Endothelial cell (in vitro differentiated cells): ENCODE results near the gene FBXO21. TPM values are rescaled to one million over a fixed set of nuclear protein-coding genes. Genes with fewer than 3 reads are reported as not detected.
A peak's percentile ranks its signal among the peaks of the same experiment; 100 is the strongest.

Experiments used
- DNase-seq: peaks from one replicate; pipeline ENCODE4 v3.0.0; 2021; ENCODE audit warnings: low spot score
- H3K27ac Mint-ChIP-seq: one replicate; pipeline ENCODE4 v1.8.0; 2021; ENCODE audit warnings: mixed read lengths, inconsistent platforms; ENCODE audit not compliant: unreplicated experiment
- H3K27me3 Mint-ChIP-seq: one replicate; pipeline ENCODE4 v1.8.0; 2021; ENCODE audit warnings: mild to moderate bottlenecking, moderate library complexity, mixed read lengths, inconsistent platforms; ENCODE audit not compliant: unreplicated experiment
- H3K36me3 Mint-ChIP-seq: one replicate; pipeline ENCODE4 v1.8.0; 2021; ENCODE audit warnings: mild to moderate bottlenecking, low read depth, mixed read lengths, inconsistent platforms; ENCODE audit not compliant: unreplicated experiment
- H3K4me1 Mint-ChIP-seq: one replicate; pipeline ENCODE4 v1.8.0; 2021; ENCODE audit warnings: mild to moderate bottlenecking, mixed read lengths, inconsistent platforms; ENCODE audit not compliant: unreplicated experiment
- H3K4me3 Mint-ChIP-seq: one replicate; pipeline ENCODE4 v1.8.0; 2021; ENCODE audit warnings: mild to moderate bottlenecking, mixed read lengths, inconsistent platforms; ENCODE audit not compliant: unreplicated experiment
- H3K9me3 Mint-ChIP-seq: one replicate; pipeline ENCODE4 v1.8.0; 2021; ENCODE audit warnings: mixed read lengths, inconsistent platforms; ENCODE audit not compliant: unreplicated experiment
- CTCF ChIP-seq: fragments of 200-600 bp; sonication (generic); IDR thresholded peaks from one replicate; pipeline ENCODE4 v1.5.0; 2021; ENCODE audit warnings: antibody characterized with exemption; ENCODE audit not compliant: unreplicated experiment
- total RNA-seq: library from RNA; stranded (reverse); fragmentation: NEBNext Ultra II Directional; extraction: Animal tissue kit (Norgen Biotek cat#: 25700); gene quantifications from one replicate; pipeline ENCODE4 v1.2.1, GENCODE V29; 2021; ENCODE audit not compliant: unreplicated experiment

Gene FBXO21
- total RNA-seq, 1 donor from 2014 or later: 44.7 TPM

- peaks cover 3% of the 10 kb centered on the region for H3K36me3 Mint-ChIP-seq
- H3K9me3 Mint-ChIP-seq: no peaks in the 10 kb centered on the region
- DNase-seq: no peak
- peaks cover 3% of the 10 kb centered on the region for H3K4me1 Mint-ChIP-seq
- no peak overlapping the region for H3K27ac Mint-ChIP-seq
- no peak overlapping the region for H3K4me3 Mint-ChIP-seq
- no peak for TF ChIP-seq CTCF
- H3K27me3 Mint-ChIP-seq: peaks cover 12% of the 10 kb centered on the region
Observed at GRCh38 chr12:117101953-117102799, 88.1 kb downstream of the FBXO21 start.

- TF ChIP-seq CTCF: no peak
- no peak overlapping the region for H3K4me3 Mint-ChIP-seq
- peaks cover 3% of the 10 kb centered on the region for H3K4me1 Mint-ChIP-seq
- peaks cover 16% of the 10 kb centered on the region for H3K27me3 Mint-ChIP-seq
- peaks cover 3% of the 10 kb centered on the region for H3K36me3 Mint-ChIP-seq
- no peak overlapping the region for H3K27ac Mint-ChIP-seq
- no peaks in the 10 kb centered on the region for H3K9me3 Mint-ChIP-seq
- DNase-seq: no peak
Observed at GRCh38 chr12:117100851-117101673, 89.2 kb downstream of the FBXO21 start.

GRCh38 chr12:117100251-117100650 lies 90.0 kb downstream of the FBXO21 start:
- H3K27me3 Mint-ChIP-seq: peaks cover 16% of the 10 kb centered on the region
- no peak for DNase-seq
- no peaks in the 10 kb centered on the region for H3K9me3 Mint-ChIP-seq
- H3K27ac Mint-ChIP-seq: no peak overlapping the region
- H3K36me3 Mint-ChIP-seq: peaks cover 3% of the 10 kb centered on the region
- H3K4me3 Mint-ChIP-seq: peak overlapping the region; percentile 31
- H3K4me1 Mint-ChIP-seq: peaks cover 3% of the 10 kb centered on the region
- peak; percentile 50 for TF ChIP-seq CTCF

GRCh38 chr12:117098361-117099217 lies 91.7 kb downstream of the FBXO21 start:
- no peak for TF ChIP-seq CTCF
- Mint-ChIP-seq H3K27ac (no peak overlapping the region), H3K4me3 (no peak overlapping the region), H3K36me3 (peaks cover 3% of the 10 kb centered on the region), H3K9me3 (no peaks in the 10 kb centered on the region), H3K4me1 (peaks cover 8% of the 10 kb centered on the region), H3K27me3 (peaks cover 16% of the 10 kb centered on the region)
- DNase-seq: no peak
